Lung (tissue), 12 donors: ENCODE results near the gene TUBB4B. TPM values are rescaled to one million over a fixed set of nuclear protein-coding genes. Genes with fewer than 3 reads are reported as not detected.

Source experiments
- ATAC-seq: fragments of 200-7000 bp; cut with Tn5 transposase; one replicate; pipeline ENCODE4 v1.9.1; 2020; ENCODE audit warnings: moderate number of reproducible peaks; ENCODE audit not compliant: insufficient read depth, low FRiP score
- DNase-seq, 3 donors: peaks; one replicate each; pipeline ENCODE4 v3.0.0-alpha.2; 2013 to 2017
- H3K27ac ChIP-seq, 2 donors: one replicate each; pipeline ENCODE4 v1.5.1; 2013; ENCODE audit warnings: mild to moderate bottlenecking in 2 of 2, moderate library complexity in 2 of 2, control low read depth in 1 of 2, inconsistent platforms in 1 of 2, low read depth in 1 of 2, low read length in 1 of 2
- H3K27me3 ChIP-seq, 3 donors: one replicate each; pipeline ENCODE4 v1.5.1; 2013; ENCODE audit warnings: low read length in 2 of 3; ENCODE audit not compliant: control insufficient read depth in 3 of 3, insufficient read depth in 3 of 3
- H3K36me3 ChIP-seq, 4 donors: one replicate each; pipeline ENCODE4 v1.5.1; 2013; ENCODE audit warnings: low read length in 4 of 4, mild to moderate bottlenecking in 1 of 4, moderate library complexity in 1 of 4; ENCODE audit not compliant: control insufficient read depth in 4 of 4, insufficient read depth in 4 of 4
- H3K4me1 ChIP-seq, 5 donors: one replicate each; pipeline ENCODE4 v1.5.1; 2013; ENCODE audit warnings: low read length in 5 of 5, mild to moderate bottlenecking in 2 of 5, moderate library complexity in 1 of 5; ENCODE audit not compliant: control insufficient read depth in 5 of 5, insufficient read depth in 5 of 5
- H3K4me3 ChIP-seq: one replicate; pipeline ENCODE4 v1.5.1; 2013; ENCODE audit warnings: mild to moderate bottlenecking, control low read depth, moderate library complexity
- H3K9ac ChIP-seq, 2 donors: one replicate each; pipeline ENCODE4 v1.5.1; 2013; ENCODE audit warnings: low read length in 2 of 2, control low read depth in 1 of 2; ENCODE audit not compliant: insufficient read depth in 1 of 2
- H3K9me3 ChIP-seq, 4 donors: one replicate each; pipeline ENCODE4 v1.5.1; 2013; ENCODE audit warnings: low read length in 3 of 4, mild to moderate bottlenecking in 1 of 4, moderate library complexity in 1 of 4; ENCODE audit not compliant: control insufficient read depth in 4 of 4, insufficient read depth in 3 of 4
- CTCF ChIP-seq: IDR thresholded peaks from 2 replicates; pipeline ENCODE4 v1.5.1; 2012; ENCODE audit warnings: mild to moderate bottlenecking; ENCODE audit errors: control extremely low read depth, extremely low read depth
- WGBS, 2 donors: extraction: QIAGEN DNeasy Blood & Tissue Kit; methylation state at CpG; one replicate each; pipeline ENCODE4 v1.1.7; 2013; 5-methylcytosine and 5-hydroxymethylcytosine counted together
- polyA plus RNA-seq, 2 donors: library from polyadenylated mRNA; stranded (reverse); fragments of 200-250 nt; gene quantifications; one replicate each; pipeline ENCODE4 v1.2.1, GENCODE V29; 2013
- total RNA-seq, 2 donors: library from RNA; depleted of rRNA in 1 of 2; stranded (reverse); fragments of >200 nt in 1 of 2; gene quantifications; one replicate each; pipeline ENCODE4 v1.2.1, GENCODE V29; 2014 to 2021
- donor health status: control.
- donor health status: control.
- donor health status: Bipolar disorder and iron deficiency.
- donor health status: healthy.
- donor health status: DM: yes; HTN: yes; CAD: no.

Gene TUBB4B
- total and polyA plus RNA-seq, 4 donors = 163 to 505 (median 332) TPM

DNA sequence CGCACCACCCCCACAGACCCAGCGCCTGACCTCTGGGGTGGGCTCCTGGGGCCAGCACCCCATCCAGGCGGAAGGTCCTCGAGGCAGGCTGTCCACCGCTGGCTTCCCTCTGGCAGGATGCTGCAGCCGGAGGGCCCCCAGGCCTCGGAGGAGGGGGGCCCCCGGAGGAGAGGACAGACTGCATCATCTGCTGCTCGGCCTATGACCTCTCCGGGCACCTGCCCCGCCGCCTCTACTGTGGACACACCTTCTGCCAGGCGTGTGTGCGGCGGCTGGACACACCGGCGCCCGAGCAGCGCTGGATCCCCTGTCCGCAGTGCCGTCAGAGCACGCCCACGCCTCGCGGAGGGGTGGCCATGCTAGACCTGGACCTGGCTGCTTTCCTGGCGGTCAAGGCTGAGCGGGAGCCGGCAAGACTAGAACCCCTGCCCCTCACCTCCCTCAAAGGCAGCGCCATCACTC lies 12.6 kb upstream of the TUBB4B start:
- peaks cover 0 to 3% (median 0%) of the 10 kb centered on the region in 4 donors for H3K9me3 ChIP-seq
- no peak overlapping the region for H3K9ac ChIP-seq
- no peak overlapping the region for H3K4me3 ChIP-seq
- ATAC-seq (no peak), DNase-seq (no peak)
- peaks cover 0 to 9% (median 4%) of the 10 kb centered on the region in 5 donors for H3K4me1 ChIP-seq
- TF ChIP-seq CTCF = no peak
- WGBS, 2 donors = 61 to 78% methylated on average over 24 to 29 of the region's 29 CpGs
- H3K36me3 ChIP-seq = no peaks in the 10 kb centered on the region
- no peak overlapping the region for H3K27ac ChIP-seq
- peaks cover 0 to 6% (median 0%) of the 10 kb centered on the region in 3 donors for H3K27me3 ChIP-seq

DNA sequence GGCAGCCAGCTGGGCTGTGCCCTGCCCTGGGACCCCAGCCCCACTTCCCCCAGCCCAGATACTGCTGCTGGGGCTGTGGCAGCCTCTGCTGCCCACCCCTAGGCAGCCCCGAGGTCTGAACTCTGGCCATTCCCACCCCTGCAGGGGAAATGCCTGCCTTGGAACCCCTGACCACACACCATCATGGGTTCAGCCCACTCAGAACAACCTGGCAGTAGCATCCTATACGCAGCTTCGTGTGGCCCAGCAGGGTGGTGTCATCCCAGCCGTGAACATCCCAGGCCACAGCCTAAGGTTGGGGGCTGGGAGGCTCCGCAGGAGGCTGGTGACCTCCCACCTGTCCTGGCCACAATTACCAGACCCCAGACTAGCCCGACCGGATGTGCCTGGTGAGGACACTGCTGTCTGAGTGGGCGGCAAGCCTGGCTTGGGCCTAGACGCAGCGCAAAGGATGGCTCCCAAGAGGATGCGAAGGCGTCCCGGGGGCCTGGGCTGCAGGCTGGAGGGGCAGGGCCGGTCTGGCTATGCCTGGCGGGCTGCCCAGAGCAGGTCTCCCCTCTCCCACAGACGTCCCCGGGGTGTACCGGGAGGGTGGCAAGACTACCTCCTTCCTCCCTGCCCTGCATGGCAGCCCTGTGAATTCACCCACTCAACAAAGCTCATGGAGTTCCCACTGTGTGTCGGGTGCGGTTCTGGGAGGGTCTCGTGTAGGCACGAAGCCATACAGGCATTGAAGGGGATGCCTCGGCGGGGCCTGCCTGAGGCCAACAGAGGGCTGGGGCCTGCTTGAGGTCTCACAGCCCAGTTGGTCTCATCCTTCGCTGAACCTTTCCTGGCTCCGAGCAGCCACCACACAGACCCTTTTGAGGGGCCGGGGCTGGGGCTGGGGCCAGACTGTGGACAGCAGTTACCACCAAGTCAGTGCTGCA lies 11.9 kb upstream of the TUBB4B start:
- no peak overlapping the region for H3K27ac ChIP-seq
- no peak for DNase-seq
- peaks cover 0 to 5% (median 0%) of the 10 kb centered on the region in 5 donors for H3K4me1 ChIP-seq
- H3K36me3 ChIP-seq = no peaks in the 10 kb centered on the region
- H3K9ac ChIP-seq = no peak overlapping the region
- H3K9me3 ChIP-seq = peaks cover 0 to 3% (median 0%) of the 10 kb centered on the region in 4 donors
- no peak for ATAC-seq
- H3K27me3 ChIP-seq = peaks cover 0 to 6% (median 0%) of the 10 kb centered on the region in 3 donors
- H3K4me3 ChIP-seq = no peak overlapping the region
- no peak for TF ChIP-seq CTCF
- WGBS, 2 donors = 69 to 73% methylated on average over 25 to 27 of the region's 27 CpGs

- no peak overlapping the region for H3K27ac ChIP-seq
- peaks cover 0 to 4% (median 0%) of the 10 kb centered on the region in 5 donors for H3K4me1 ChIP-seq
- H3K9me3 ChIP-seq = peaks cover 0 to 3% (median 0%) of the 10 kb centered on the region in 4 donors
- TF ChIP-seq CTCF = no peak
- ATAC-seq (no peak), DNase-seq (no peak)
- 64 to 66% methylated on average over 24 to 31 of the region's 31 CpGs for WGBS, 2 donors
- peaks cover 0 to 6% (median 0%) of the 10 kb centered on the region in 3 donors for H3K27me3 ChIP-seq
- H3K9ac ChIP-seq = no peak overlapping the region
- H3K4me3 ChIP-seq = no peak overlapping the region
- H3K36me3 ChIP-seq = no peaks in the 10 kb centered on the region
These were observed 11.0 kb upstream of the TUBB4B start for GRCh38 chr9:137229903-137230704.
